Keratinocyte (primary cell): ENCODE results near the gene NMD3. TPM values are rescaled to one million over a fixed set of nuclear protein-coding genes. Genes with fewer than 3 reads are reported as not detected.

ENCODE experiments used
- DNase-seq: peaks from one replicate; pipeline ENCODE4 v3.0.0-alpha.2; 2011; ENCODE audit warnings: low read depth, missing footprints, low spot score
- FAIRE-seq: peaks from 2 replicates; lab custom pipeline; 2011; peaks lifted over from hg19 to GRCh38; lab: Jason Lieb, UNC
- H2AFZ ChIP-seq: 2 replicates; pipeline ENCODE4 v1.6.0; 2012; ENCODE audit warnings: low read length, control low read depth, inconsistent platforms; ENCODE audit not compliant: control insufficient read depth
- H3K27ac ChIP-seq: 2 replicates; pipeline ENCODE4 v1.5.1; 2011; ENCODE audit warnings: low read length; ENCODE audit not compliant: control insufficient read depth, insufficient read depth
- H3K27me3 ChIP-seq: 3 replicates; pipeline ENCODE4 v1.6.0; 2011; ENCODE audit warnings: low read length; ENCODE audit not compliant: control insufficient read depth, insufficient read depth; ENCODE audit errors: extremely low read depth
- H3K36me3 ChIP-seq, 2 experiments: 2 replicates in 1 of 2; 3 replicates in 1 of 2; pipeline ENCODE4 v1.5.1; 2011; ENCODE audit warnings: low read length in 2 of 2, mild to moderate bottlenecking in 1 of 2; ENCODE audit not compliant: control insufficient read depth in 2 of 2, insufficient read depth in 2 of 2; ENCODE audit errors: extremely low read depth in 1 of 2
- H3K4me1 ChIP-seq: 3 replicates; pipeline ENCODE4 v1.5.1; 2011; ENCODE audit warnings: low read length; ENCODE audit not compliant: control insufficient read depth, insufficient read depth; ENCODE audit errors: extremely low read depth
- H3K4me2 ChIP-seq: 3 replicates; pipeline ENCODE4 v1.6.0; 2011; ENCODE audit warnings: low read depth, low read length; ENCODE audit not compliant: control insufficient read depth, insufficient read depth; ENCODE audit errors: extremely low read depth
- H3K4me3 ChIP-seq, 3 experiments: fragments of 200-600 bp in 1 of 3; sonication (generic) in 1 of 3; 2 replicates in 2 of 3; 3 replicates in 1 of 3; pipeline ENCODE4 v1.5.1; 2011 to 2016; ENCODE audit warnings: low read length in 3 of 3, mild to moderate bottlenecking in 3 of 3, control low read depth in 2 of 3, inconsistent platforms in 1 of 3, low read depth in 1 of 3, mixed read lengths in 1 of 3, mixed run types in 1 of 3, moderate library complexity in 1 of 3; ENCODE audit not compliant: control insufficient read depth in 2 of 3, insufficient read depth in 2 of 3; ENCODE audit errors: extremely low read depth in 1 of 3
- H3K79me2 ChIP-seq: 2 replicates; pipeline ENCODE4 v1.6.0; 2012; ENCODE audit warnings: low read length; ENCODE audit not compliant: control insufficient read depth, insufficient read depth
- H3K9ac ChIP-seq: 3 replicates; pipeline ENCODE4 v1.6.0; 2011; ENCODE audit warnings: low read length; ENCODE audit not compliant: control insufficient read depth, insufficient read depth; ENCODE audit errors: extremely low read depth
- H3K9me1 ChIP-seq: 3 replicates; pipeline ENCODE4 v1.6.0; 2011; ENCODE audit warnings: low read length; ENCODE audit not compliant: control insufficient read depth, insufficient read depth; ENCODE audit errors: extremely low read depth
- H3K9me3 ChIP-seq: 2 replicates; pipeline ENCODE4 v1.5.1; 2012; ENCODE audit warnings: low read depth, low read length; ENCODE audit not compliant: control insufficient read depth
- H4K20me1 ChIP-seq: 3 replicates; pipeline ENCODE4 v1.6.0; 2011; ENCODE audit warnings: low read length; ENCODE audit not compliant: control insufficient read depth, insufficient read depth; ENCODE audit errors: extremely low read depth
- EZH2 ChIP-seq: IDR thresholded peaks from one replicate; pipeline ENCODE4 v1.6.1; 2012; ENCODE audit warnings: inconsistent platforms, mild to moderate bottlenecking, low read length, moderate library complexity
- dilution Hi-C: fragments of 300-500 bp; cut with MboI; formaldehyde crosslinking; loops from one replicate; pipeline ENCODE4 v1.7.0; 2020; ENCODE audit warnings: low sequenced_read_pairs; ENCODE audit not compliant: extremely low pct_ligation_motif_present
- polyA plus RNA-seq, 5 experiments: library from polyadenylated mRNA; depleted of rRNA in 3 of 5; stranded (reverse) in 3 of 5; stranded (forward) in 1 of 5; unstranded in 1 of 5; fragments of >200 nt; gene quantifications; 1 replicate in 1 of 5; 2 replicates in 3 of 5; 3 replicates in 1 of 5; pipeline versions ENCODE4 v1.2.1 to v1.2.3, GENCODE V29; 2011 to 2012; ENCODE audit warnings: missing spikeins in 2 of 5, low read depth in 1 of 5, low replicate concordance in 1 of 5
- TF ChIP-seq, protein P1 (sequence below), 3 experiments: IDR thresholded peaks in 1 of 3; conservative IDR thresholded peaks in 1 of 3; optimal IDR thresholded peaks in 1 of 3; 2 replicates in 2 of 3; 3 replicates in 1 of 3; pipeline versions ENCODE3 to v1.5.1; 2011; ENCODE audit warnings: low read length in 3 of 3, mild to moderate bottlenecking in 3 of 3, moderate library complexity in 2 of 3, control low read depth in 1 of 3, inconsistent platforms in 1 of 3; ENCODE audit not compliant: insufficient read depth in 2 of 3; ENCODE audit errors: extremely low read depth in 1 of 3

Gene NMD3
- polyA plus RNA-seq, 1 donor (not counting 4 experiments of a cell fraction or from before 2014, with no cell fraction given), result 65.2 TPM

DNA sequence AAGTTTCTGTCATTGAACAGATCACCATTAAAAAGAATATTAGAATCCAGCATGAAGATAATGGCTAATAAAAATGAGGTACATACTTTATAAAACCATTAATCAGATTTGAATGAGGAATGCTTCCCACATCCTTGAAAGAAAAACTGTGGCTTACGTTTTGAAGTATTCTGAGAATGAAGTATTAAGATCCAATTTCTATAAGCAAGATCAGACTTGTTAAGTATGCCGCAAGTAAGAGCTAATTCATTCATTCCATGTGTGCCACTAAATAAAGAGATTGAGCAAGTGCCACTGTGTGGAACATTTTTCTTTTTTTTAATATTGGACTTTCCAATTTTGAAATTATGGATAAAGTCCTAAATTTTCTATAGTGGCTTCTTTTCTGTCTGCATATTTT lies 30.6 kb downstream of the NMD3 start:
- DNase-seq (no peak), FAIRE-seq (no peak)
- Histone ChIP-seq H3K4me2 (no peak overlapping the region), H3K9me3 (no peaks in the 10 kb centered on the region), H3K4me3 (no peak overlapping the region), H3K79me2 (peaks cover 1% of the 10 kb centered on the region), H3K27me3 (no peaks in the 10 kb centered on the region), H3K9ac (no peak overlapping the region), H2AFZ (no peak overlapping the region), H4K20me1 (no peaks in the 10 kb centered on the region), H3K36me3 (peaks cover 10 to 14% of the 10 kb centered on the region in 2 experiments), H3K9me1 (no peaks in the 10 kb centered on the region), H3K4me1 (peaks cover 6% of the 10 kb centered on the region), H3K27ac (no peak overlapping the region)
- TF ChIP-seq, protein P1, sequence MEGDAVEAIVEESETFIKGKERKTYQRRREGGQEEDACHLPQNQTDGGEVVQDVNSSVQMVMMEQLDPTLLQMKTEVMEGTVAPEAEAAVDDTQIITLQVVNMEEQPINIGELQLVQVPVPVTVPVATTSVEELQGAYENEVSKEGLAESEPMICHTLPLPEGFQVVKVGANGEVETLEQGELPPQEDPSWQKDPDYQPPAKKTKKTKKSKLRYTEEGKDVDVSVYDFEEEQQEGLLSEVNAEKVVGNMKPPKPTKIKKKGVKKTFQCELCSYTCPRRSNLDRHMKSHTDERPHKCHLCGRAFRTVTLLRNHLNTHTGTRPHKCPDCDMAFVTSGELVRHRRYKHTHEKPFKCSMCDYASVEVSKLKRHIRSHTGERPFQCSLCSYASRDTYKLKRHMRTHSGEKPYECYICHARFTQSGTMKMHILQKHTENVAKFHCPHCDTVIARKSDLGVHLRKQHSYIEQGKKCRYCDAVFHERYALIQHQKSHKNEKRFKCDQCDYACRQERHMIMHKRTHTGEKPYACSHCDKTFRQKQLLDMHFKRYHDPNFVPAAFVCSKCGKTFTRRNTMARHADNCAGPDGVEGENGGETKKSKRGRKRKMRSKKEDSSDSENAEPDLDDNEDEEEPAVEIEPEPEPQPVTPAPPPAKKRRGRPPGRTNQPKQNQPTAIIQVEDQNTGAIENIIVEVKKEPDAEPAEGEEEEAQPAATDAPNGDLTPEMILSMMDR (optimal IDR thresholded peaks at IDR 0.05 in 1 of 3, IDR thresholded peaks at IDR 0.05 in 1 of 3, conservative IDR thresholded peaks at IDR 0.05 in 1 of 3; ENCODE audit: extremely low read depth in 1 of 3, insufficient read depth in 2 of 3, low read length in 3 of 3), result no peak
- no peak for TF ChIP-seq EZH2
- dilution Hi-C loops, result no loop called here

DNA sequence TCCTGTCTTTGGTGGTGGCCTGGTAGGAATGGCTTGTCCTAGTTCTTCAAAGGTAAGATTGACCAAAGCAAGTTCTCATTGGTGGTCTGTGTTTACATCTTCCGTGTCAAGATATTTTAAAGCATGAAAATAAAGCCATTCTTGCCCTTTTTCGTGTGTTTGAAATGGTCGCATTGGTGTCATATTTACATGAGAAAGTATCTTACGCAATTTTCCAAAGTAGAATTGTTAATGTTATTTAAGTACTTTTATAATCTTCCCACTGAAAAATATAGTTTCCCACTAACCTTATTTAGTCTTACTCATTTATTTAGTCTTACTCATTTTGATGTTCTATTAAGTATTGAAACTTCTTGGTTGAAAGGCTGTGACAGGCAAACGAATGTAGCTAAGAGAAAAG lies 31.0 kb downstream of the NMD3 start:
- Histone ChIP-seq H3K4me2 (no peak overlapping the region), H3K27ac (peak overlapping the region; percentile 10), H3K79me2 (peaks cover 1% of the 10 kb centered on the region), H3K9me1 (no peaks in the 10 kb centered on the region), H3K9ac (no peak overlapping the region), H3K36me3 (peaks cover 6 to 13% of the 10 kb centered on the region in 2 experiments), H3K9me3 (no peaks in the 10 kb centered on the region), H3K4me1 (peaks cover 6% of the 10 kb centered on the region), H3K4me3 (no peak overlapping the region), H3K27me3 (no peaks in the 10 kb centered on the region), H2AFZ (no peak overlapping the region), H4K20me1 (no peaks in the 10 kb centered on the region)
- TF ChIP-seq, protein P1 (optimal IDR thresholded peaks at IDR 0.05 in 1 of 3, IDR thresholded peaks at IDR 0.05 in 1 of 3, conservative IDR thresholded peaks at IDR 0.05 in 1 of 3; ENCODE audit: extremely low read depth in 1 of 3, insufficient read depth in 2 of 3, low read length in 3 of 3), result no peak
- TF ChIP-seq EZH2, result no peak
- dilution Hi-C loops, result no loop called here
- DNase-seq (no peak), FAIRE-seq (no peak)
